Testis (tissue), 3 donors: ENCODE data around the gene TOR1AIP2. TPM values are rescaled to one million over a fixed set of nuclear protein-coding genes. Genes with fewer than 3 reads are reported as not detected.
A peak's percentile ranks its signal among the peaks of the same experiment; 100 is the strongest.

ENCODE experiments used
- DNase-seq: peaks from one replicate; pipeline ENCODE4 v3.0.0-alpha.2; 2019
- H3K27ac ChIP-seq, 2 donors: fragments of 200-600 bp; sonication (generic); one replicate each; pipeline ENCODE4 v1.5.1; 2019
- H3K27me3 ChIP-seq: fragments of 200-600 bp; sonication (generic); one replicate; pipeline ENCODE4 v1.5.1; 2019
- H3K36me3 ChIP-seq: fragments of 200-600 bp; sonication (generic); one replicate; pipeline ENCODE4 v1.5.1; 2017; ENCODE audit warnings: low read depth; ENCODE audit errors: missing control alignments
- H3K4me1 ChIP-seq: fragments of 200-600 bp; sonication (generic); one replicate; pipeline ENCODE4 v1.5.1; 2019
- H3K4me3 ChIP-seq, 2 donors: fragments of 200-600 bp; sonication (generic); one replicate each; pipeline ENCODE4 v1.5.1; 2017 to 2019
- H3K9me3 ChIP-seq: fragments of 200-600 bp; sonication (generic); one replicate; pipeline ENCODE4 v1.5.1; 2017
- CTCF ChIP-seq, 3 experiments: fragments of 450-650 bp in 2 of 3; fragments of 200-600 bp in 1 of 3; sonication (generic) in 1 of 3; IDR thresholded peaks; one replicate each; pipeline ENCODE4 v1.5.1; 2016 to 2019; ENCODE audit warnings: antibody characterized with exemption in 3 of 3, mild to moderate bottlenecking in 2 of 3, moderate library complexity in 1 of 3
- POLR2A ChIP-seq: fragments of 450-650 bp; IDR thresholded peaks from one replicate; pipeline ENCODE4 v1.6.1; 2017; ENCODE audit warnings: antibody characterized with exemption, mild to moderate bottlenecking, moderate library complexity
- WGBS, 2 donors: methylation state at CpG; one replicate each; pipeline ENCODE4 v1.1.5; 2018; 5-methylcytosine and 5-hydroxymethylcytosine counted together
- intact Hi-C: fragments of 100-400 bp; cut with DNase I; formaldehyde crosslinking; loops from one replicate; pipeline ENCODE4 v1.15.1; 2023; ENCODE audit warnings: low total_unique reads
- polyA plus RNA-seq: library from polyadenylated mRNA; stranded (reverse); fragments of 350-450 nt; fragmentation: Illumina TruSeq; extraction: RNeasy Lipid Tissue Mini Kit (QIAGEN cat#74804); gene quantifications from one replicate; pipeline ENCODE4 v1.2.3, GENCODE V29; 2014; ENCODE audit warnings: low read depth, low replicate concordance; ENCODE audit not compliant: insufficient read depth
- total RNA-seq, 2 donors: library from RNA; depleted of rRNA; stranded (reverse); fragments of >200 nt; gene quantifications; one replicate each; pipeline ENCODE4 v1.2.3, GENCODE V29; 2016

The TOR1AIP2 gene
- total and polyA plus RNA-seq, 3 donors from 2014 or later = 25.9 to 90.4 (median 71.5) TPM

DNA sequence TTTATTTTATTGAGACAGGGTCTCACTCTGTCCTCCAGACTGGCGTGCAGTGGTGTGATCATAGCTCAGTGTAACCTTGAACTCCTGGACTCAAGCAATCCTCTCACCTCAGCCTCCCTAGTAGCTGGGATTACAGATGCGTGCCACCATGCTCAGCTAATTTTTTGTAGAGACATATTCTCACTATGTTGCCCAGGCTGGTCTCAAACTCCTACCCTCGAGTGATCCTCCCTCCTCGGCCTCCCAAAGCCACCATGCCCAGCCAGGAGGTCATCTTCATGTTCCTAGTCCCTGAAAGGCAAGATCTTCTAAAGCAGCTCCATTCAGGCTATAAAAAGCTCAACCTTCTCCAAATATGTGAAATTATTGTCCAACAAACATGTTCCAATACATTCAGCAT, 53.9 kb downstream of the TOR1AIP2 start:
- intact Hi-C loops = no loop called here
- DNase-seq = peak; percentile 7
- WGBS, 2 donors = 89 to 92% methylated on average over 4 of the region's 4 CpGs
- TF ChIP-seq POLR2A (no peak), CTCF (IDR thresholded peaks at IDR 0.05) (no peak)
- no peaks in the 10 kb centered on the region for H3K27me3 ChIP-seq
- H3K36me3 ChIP-seq = no peaks in the 10 kb centered on the region
- no peaks in the 10 kb centered on the region for H3K9me3 ChIP-seq
- H3K4me1 ChIP-seq = peaks cover 40% of the 10 kb centered on the region
- H3K27ac ChIP-seq = no peak overlapping the region
- no peak overlapping the region for H3K4me3 ChIP-seq

GRCh38 chr1:179822065-179822464, 55.5 kb downstream of the TOR1AIP2 start:
- TF ChIP-seq CTCF (IDR thresholded peaks at IDR 0.05) = no peak
- TF ChIP-seq POLR2A = no peak
- Histone ChIP-seq H3K4me1 (peaks cover 55% of the 10 kb centered on the region), H3K9me3 (no peaks in the 10 kb centered on the region), H3K36me3 (no peaks in the 10 kb centered on the region), H3K27ac (no peak overlapping the region), H3K27me3 (no peaks in the 10 kb centered on the region), H3K4me3 (no peak overlapping the region)
- intact Hi-C loops = no loop called here
- WGBS, 2 donors = 91 to 96% methylated on average over 2 of the region's 2 CpGs
- no peak for DNase-seq

- Histone ChIP-seq H3K9me3 (no peaks in the 10 kb centered on the region), H3K27ac (no peak overlapping the region), H3K36me3 (no peaks in the 10 kb centered on the region), H3K4me3 (no peak overlapping the region), H3K4me1 (peaks cover 55% of the 10 kb centered on the region), H3K27me3 (no peaks in the 10 kb centered on the region)
- 92 to 96% methylated on average over 9 of the region's 9 CpGs for WGBS, 2 donors
- intact Hi-C loops = no loop called here
- DNase-seq = peak; percentile 9
- no peak for TF ChIP-seq POLR2A
- no peak for TF ChIP-seq CTCF (IDR thresholded peaks at IDR 0.05)
Observed at GRCh38 chr1:179821524-179821923, 56.1 kb downstream of the TOR1AIP2 start.

- no peak for DNase-seq
- Histone ChIP-seq H3K9me3 (no peaks in the 10 kb centered on the region), H3K4me3 (no peak overlapping the region), H3K27me3 (no peaks in the 10 kb centered on the region), H3K27ac (no peak overlapping the region), H3K36me3 (no peaks in the 10 kb centered on the region), H3K4me1 (peaks cover 55% of the 10 kb centered on the region)
- WGBS, 2 donors = 90 to 97% methylated on average over 9 of the region's 9 CpGs
- TF ChIP-seq POLR2A = no peak
- no peak for TF ChIP-seq CTCF (IDR thresholded peaks at IDR 0.05)
- intact Hi-C loops = no loop called here
Observed at GRCh38 chr1:179820226-179820970, 57.2 kb downstream of the TOR1AIP2 start.

DNA sequence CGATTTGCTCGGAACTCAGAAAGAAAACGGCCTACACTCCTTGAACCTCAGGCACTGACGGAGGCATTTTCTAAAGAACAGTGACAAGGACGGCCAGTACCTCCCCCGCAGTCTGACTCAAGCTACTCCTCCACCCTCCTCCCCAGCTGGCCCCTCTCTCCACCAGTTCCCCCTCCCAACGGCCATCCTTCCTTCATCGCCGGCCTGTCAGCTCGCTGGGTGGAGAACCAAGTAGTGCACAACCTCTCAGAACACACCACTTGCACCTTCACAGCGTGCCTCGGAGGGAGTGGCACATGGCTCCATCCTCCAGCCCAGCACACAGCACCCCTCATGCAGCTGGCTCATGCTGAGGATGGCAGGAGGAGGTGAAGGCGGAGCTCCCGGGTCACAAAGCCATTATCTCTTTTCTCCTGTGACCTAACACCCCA, 58.8 kb downstream of the TOR1AIP2 start:
- 25 to 62% methylated on average over 14 of the region's 14 CpGs for WGBS, 2 donors
- Histone ChIP-seq H3K4me1 (peaks cover 55% of the 10 kb centered on the region), H3K27ac (peak overlapping the region; percentile 55 to 66), H3K27me3 (no peaks in the 10 kb centered on the region), H3K36me3 (no peaks in the 10 kb centered on the region), H3K4me3 (no peak overlapping the region), H3K9me3 (no peaks in the 10 kb centered on the region)
- TF ChIP-seq CTCF (IDR thresholded peaks at IDR 0.05) (no peak), POLR2A (no peak)
- DNase-seq = peak; percentile 82
- intact Hi-C loops = loop anchor here (5.0 kb wide), 1 partner anchor 111 kb away; no protein-coding TSS in a partner anchor
